Measurements from ENCODE around the gene IGF2R.
"Not testable (repeated sequence)": the region's sequence is repeated elsewhere in the genome, so short reads cannot be mapped to it uniquely, and the experiment has no call there.

IGF2R gene

DNA sequence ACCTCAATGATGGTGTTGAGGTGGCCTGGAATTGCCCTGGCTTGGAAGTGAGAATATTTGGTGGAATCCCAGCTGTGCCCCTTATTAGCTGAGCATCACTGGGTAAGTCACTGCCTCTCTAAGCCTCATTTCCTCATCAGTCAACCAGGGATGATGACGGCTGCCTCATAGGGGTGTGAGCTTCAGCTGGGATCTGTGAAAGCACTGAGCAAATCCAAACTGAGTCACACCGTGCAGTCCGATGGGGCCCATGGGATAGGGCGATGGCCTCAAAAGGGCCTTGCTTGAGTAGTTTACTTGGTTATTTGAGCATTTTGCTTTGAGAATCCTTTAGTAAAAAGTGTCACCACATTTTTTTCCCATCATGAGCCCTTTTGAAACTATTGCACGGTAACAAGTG lies 153.9 kb downstream of the IGF2R start:
- no peak for TF ChIP-seq CTCF (IDR thresholded peaks at IDR 0.05)
- H3K79me2 ChIP-seq = no peaks in the 10 kb centered on the region

GRCh38 chr6:160124007-160124406 lies 155.1 kb downstream of the IGF2R start:
- no peaks in the 10 kb centered on the region for H3K36me3 ChIP-seq (ENCODE audit: control insufficient read depth, insufficient read depth, low read length)
- H3K9me3 ChIP-seq (ENCODE audit: control insufficient read depth, low read length) = no peaks in the 10 kb centered on the region
- H3K4me3 ChIP-seq (ENCODE audit: low read depth, low read length) = no peak overlapping the region
- no peaks in the 10 kb centered on the region for H3K79me2 ChIP-seq
- no peaks in the 10 kb centered on the region for H3K4me1 ChIP-seq
- H3K27me3 ChIP-seq (ENCODE audit: control insufficient read depth, insufficient read depth, low read length) = no peaks in the 10 kb centered on the region
- no peak overlapping the region for H3K9ac ChIP-seq
- H3K27ac ChIP-seq = no peak overlapping the region
- TF ChIP-seq CTCF (IDR thresholded peaks at IDR 0.05) = no peak
- H2AFZ ChIP-seq = no peak overlapping the region
- no peak overlapping the region for H3K4me2 ChIP-seq (ENCODE audit: low read length)

More for the DNA sequence above, 153.9 kb downstream of the IGF2R start:
- no peak overlapping the region for H3K9ac ChIP-seq
- no peak overlapping the region for H2AFZ ChIP-seq
- H3K27ac ChIP-seq = no peak overlapping the region
- H3K9me3 ChIP-seq (ENCODE audit: control insufficient read depth, low read length) = no peaks in the 10 kb centered on the region
- H3K4me3 ChIP-seq (ENCODE audit: low read depth, low read length) = no peak overlapping the region
- no peaks in the 10 kb centered on the region for H3K27me3 ChIP-seq (ENCODE audit: control insufficient read depth, insufficient read depth, low read length)
- H3K4me1 ChIP-seq = no peaks in the 10 kb centered on the region
- no peaks in the 10 kb centered on the region for H3K36me3 ChIP-seq (ENCODE audit: control insufficient read depth, insufficient read depth, low read length)
- H3K4me2 ChIP-seq (ENCODE audit: low read length) = no peak overlapping the region

DNA sequence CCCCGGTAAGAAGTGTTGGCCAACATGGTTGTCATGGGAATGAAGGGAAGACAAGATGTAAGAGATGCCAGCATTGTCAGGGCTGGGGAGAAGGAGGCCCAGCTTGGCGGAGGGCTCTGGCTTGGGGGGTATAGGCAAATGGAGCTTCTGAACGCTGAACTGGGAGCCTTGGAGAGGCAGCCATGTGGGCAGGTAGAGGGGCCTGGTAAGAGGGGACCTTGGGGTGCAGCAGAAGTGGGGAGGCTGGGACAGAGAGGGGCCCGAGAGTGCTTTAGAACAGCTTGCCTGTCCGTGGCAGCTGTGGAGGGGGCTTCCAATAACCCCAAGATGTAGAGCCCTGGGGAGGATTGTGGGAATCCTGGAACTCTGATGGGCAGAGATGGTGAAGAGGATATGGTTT lies 155.7 kb downstream of the IGF2R start:
- no peak overlapping the region for H3K4me2 ChIP-seq (ENCODE audit: low read length)
- H2AFZ ChIP-seq = no peak overlapping the region
- no peak for TF ChIP-seq CTCF (IDR thresholded peaks at IDR 0.05)
- H3K36me3 ChIP-seq (ENCODE audit: control insufficient read depth, insufficient read depth, low read length) = no peaks in the 10 kb centered on the region
- H3K4me1 ChIP-seq = no peaks in the 10 kb centered on the region
- H3K79me2 ChIP-seq = no peaks in the 10 kb centered on the region
- no peak overlapping the region for H3K4me3 ChIP-seq (ENCODE audit: low read depth, low read length)
- no peaks in the 10 kb centered on the region for H3K27me3 ChIP-seq (ENCODE audit: control insufficient read depth, insufficient read depth, low read length)
- H3K9ac ChIP-seq = no peak overlapping the region
- no peak overlapping the region for H3K27ac ChIP-seq
- no peaks in the 10 kb centered on the region for H3K9me3 ChIP-seq (ENCODE audit: control insufficient read depth, low read length)

DNA sequence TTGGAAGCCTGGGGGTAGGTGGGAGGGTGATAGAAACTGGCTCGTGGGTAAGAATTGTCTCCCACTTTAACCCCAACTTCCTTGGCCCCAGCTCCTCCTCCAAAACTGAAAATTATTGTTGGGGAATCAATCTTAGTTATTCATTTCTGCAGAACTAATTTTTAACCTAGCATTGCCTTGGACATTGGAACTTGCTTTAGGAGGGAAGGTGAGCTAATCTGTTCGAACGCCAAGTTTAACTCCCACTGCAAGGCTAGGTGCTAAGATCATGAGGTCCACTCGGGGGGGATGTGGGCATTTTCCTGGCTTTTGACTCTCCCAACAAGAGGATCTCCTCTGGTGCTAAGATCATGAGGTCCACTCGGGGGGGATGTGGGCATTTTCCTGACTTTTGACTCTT lies 156.2 kb downstream of the IGF2R start:
- not testable (repeated sequence) for H3K27me3 ChIP-seq (ENCODE audit: control insufficient read depth, insufficient read depth, low read length); H3K9me3 ChIP-seq (ENCODE audit: control insufficient read depth, low read length); H2AFZ ChIP-seq; H3K9ac ChIP-seq; H3K36me3 ChIP-seq (ENCODE audit: control insufficient read depth, insufficient read depth, low read length); H3K27ac ChIP-seq; H3K4me1 ChIP-seq; H3K4me3 ChIP-seq (ENCODE audit: low read depth, low read length); H3K4me2 ChIP-seq (ENCODE audit: low read length); H3K79me2 ChIP-seq

DNA sequence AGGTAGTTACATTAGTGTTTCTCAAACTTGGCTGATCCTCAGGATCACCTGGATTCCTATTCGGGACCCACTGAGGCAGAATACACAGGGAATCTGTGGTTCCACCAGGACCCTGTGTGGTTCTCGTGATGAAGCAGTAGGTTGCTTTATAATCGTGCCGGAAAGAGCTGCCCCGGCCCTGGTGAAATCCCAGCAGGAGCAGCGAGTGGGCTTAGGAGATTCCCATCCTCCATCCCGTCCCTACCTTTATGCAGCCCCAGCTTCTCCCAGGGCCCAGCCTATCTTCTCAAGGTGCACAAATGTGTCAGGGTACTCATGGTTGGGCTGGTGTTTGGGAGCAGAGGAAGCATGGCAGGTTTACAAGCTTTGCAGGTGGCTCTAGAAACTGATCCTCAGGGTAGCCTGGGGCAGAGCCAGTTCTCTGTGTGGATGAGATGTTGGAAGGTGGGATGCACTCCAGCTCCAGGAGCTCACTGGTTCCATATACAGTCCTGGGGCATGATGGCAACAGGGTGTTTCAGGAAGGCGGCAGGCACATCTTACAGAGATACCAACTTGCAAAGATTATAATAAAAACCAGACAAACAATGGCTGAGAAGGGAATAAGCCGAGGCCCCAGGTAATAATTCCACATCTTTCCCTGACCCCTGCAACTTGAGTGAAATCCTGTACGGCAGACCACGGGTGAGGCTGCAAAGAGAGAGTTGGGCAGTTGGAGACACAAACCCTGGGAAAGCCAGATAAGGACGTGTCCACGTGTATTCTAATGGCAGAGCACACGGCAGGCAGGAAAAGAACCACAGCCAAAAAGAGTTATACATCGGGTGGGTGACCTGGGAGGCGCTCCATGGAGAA lies 158.6 kb downstream of the IGF2R start:
- TF ChIP-seq CTCF (IDR thresholded peaks at IDR 0.05) = no peak
- H3K9ac ChIP-seq = no peak overlapping the region
- no peaks in the 10 kb centered on the region for H3K36me3 ChIP-seq (ENCODE audit: control insufficient read depth, insufficient read depth, low read length)
- no peaks in the 10 kb centered on the region for H3K27me3 ChIP-seq (ENCODE audit: control insufficient read depth, insufficient read depth, low read length)
- no peaks in the 10 kb centered on the region for H3K79me2 ChIP-seq
- no peak overlapping the region for H3K4me3 ChIP-seq (ENCODE audit: low read depth, low read length)
- H2AFZ ChIP-seq = no peak overlapping the region
- no peak overlapping the region for H3K4me2 ChIP-seq (ENCODE audit: low read length)
- H3K9me3 ChIP-seq (ENCODE audit: control insufficient read depth, low read length) = no peaks in the 10 kb centered on the region
- H3K4me1 ChIP-seq = no peaks in the 10 kb centered on the region
- H3K27ac ChIP-seq = no peak overlapping the region

All from parathyroid adenoma (tissue), 2 donors.